Measurements from ENCODE around the gene STK24. TPM values are rescaled to one million over a fixed set of nuclear protein-coding genes. Genes with fewer than 3 reads are reported as not detected.

Gene STK24
- total RNA-seq, 1 experiment from 2014 or later, result 121 TPM

GRCh38 chr13:98512774-98513665, 63.9 kb downstream of the STK24 start:
- no peak for DNase-seq (ENCODE audit: low spot score)

DNA sequence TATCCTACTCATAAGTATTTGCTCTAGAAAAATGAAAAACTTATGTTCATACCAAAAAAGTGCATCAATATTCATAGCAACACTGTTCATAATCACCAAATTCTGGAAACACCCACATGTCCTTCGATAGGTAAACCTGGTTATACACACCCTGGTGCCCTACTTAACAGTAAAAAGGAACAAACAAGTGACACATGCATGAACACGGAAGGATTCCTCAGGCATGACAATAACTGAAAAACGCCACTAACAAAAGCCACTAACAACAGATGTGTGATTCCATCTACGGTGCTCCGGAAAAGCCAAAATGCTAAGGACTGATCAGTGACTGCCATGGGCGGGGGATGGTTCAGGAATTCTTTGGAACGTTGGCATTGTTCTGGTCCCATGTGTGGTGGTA, 65.5 kb downstream of the STK24 start:
- no peak for DNase-seq (ENCODE audit: low spot score)

DNA sequence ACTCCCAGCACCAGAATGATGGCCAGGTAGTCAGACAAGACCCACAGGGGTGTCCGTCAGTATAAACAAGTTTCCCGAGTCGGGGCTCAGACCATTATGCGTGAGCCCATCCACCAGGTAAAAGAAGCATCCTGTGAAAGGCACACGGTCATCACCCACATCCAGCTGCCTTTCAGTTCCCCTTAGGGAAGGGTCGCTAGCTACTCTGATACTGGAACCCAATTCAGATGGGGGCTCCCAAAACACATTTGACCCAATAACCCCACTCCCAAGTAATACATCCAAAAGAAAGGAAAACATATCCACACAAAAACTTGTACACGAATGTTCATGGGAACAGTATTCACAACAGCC, 66.8 kb downstream of the STK24 start:
- DNase-seq (ENCODE audit: low spot score), result no peak

GRCh38 chr13:98509271-98510155, 67.4 kb downstream of the STK24 start:
- peak; percentile 87 for DNase-seq (ENCODE audit: low spot score)

DNA sequence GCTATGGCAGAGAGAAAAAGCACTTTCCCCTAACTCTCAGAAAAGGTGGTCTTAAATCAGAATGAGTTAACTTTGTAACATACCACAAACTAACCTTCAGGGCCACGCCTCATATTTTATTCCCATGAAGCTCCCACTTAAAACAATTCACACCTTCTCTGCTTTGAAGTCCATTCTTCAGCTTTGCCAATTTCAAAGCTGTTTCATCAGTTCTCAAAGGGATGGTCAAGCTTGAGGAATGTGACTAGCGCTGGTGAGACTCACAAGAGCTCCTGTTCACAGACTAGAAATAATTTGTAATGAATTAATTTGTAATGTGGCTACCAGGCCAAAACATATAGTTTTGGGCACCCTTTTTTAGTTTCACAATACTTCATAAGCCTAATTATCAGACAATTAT, 68.2 kb downstream of the STK24 start:
- DNase-seq (ENCODE audit: low spot score), result peak; percentile 42

DNA sequence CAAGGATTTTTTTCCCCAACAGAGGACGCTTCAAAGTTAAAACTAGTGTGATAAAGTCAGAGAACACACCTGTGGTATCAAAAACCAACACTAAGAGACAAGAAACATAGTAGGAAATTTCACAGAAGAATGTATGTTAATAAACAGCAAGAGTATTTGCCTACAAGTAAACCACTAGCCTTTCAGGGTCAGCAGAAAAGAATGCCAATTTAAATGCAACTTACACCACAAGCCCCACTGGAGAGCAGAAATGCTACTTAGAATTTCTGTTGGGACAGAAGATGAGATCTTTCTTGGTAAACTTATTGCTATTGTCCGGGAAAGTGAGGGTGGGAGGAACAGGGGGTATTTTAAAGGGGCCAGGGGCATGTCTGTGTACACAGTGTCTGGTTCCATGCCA, 68.6 kb downstream of the STK24 start:
- DNase-seq (ENCODE audit: low spot score), result peak; percentile 15

GRCh38 chr13:98507282-98507797, 69.6 kb downstream of the STK24 start:
- peak; percentile 47 for DNase-seq (ENCODE audit: low spot score)

- no peak for DNase-seq (ENCODE audit: low spot score)
These were observed 70.1 kb downstream of the STK24 start for GRCh38 chr13:98506728-98507230.

DNA sequence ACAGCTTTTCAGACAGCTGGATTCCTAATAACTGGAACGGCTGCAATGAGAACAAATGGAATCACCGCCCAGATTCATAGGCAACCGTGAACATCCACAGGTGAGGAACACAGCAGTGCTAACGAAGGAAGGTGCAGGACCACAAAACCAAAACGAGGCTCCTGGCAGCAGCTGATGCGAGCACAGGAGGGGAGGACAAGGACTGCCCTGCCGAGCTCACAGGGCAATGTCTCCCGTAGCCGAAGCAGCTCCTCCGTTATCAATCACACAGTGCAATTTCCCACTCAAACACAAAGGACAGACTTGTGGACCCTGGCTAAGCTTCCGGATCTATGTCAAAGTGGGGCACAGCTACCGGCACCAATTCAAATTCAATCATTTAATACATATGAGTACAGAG, 70.6 kb downstream of the STK24 start:
- DNase-seq (ENCODE audit: low spot score), result no peak

DNA sequence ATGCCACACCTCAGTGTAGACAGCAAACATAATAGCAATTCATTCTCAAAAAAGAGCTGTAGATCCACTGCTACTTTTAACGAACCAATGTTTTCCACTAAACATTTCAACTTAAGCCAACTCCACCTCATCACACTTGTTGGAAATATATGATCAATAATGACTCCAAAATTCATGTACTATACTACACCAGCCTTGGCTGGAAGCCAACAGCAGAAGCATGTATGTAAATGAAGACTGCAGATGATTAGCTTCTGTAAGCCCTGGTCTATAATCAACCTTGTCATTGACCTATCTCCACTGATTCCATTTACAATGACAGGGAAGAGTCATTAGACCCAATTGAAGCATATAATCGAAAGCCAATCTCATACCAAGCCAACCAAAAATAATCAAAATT, 71.7 kb downstream of the STK24 start:
- no peak for DNase-seq (ENCODE audit: low spot score)

DNA sequence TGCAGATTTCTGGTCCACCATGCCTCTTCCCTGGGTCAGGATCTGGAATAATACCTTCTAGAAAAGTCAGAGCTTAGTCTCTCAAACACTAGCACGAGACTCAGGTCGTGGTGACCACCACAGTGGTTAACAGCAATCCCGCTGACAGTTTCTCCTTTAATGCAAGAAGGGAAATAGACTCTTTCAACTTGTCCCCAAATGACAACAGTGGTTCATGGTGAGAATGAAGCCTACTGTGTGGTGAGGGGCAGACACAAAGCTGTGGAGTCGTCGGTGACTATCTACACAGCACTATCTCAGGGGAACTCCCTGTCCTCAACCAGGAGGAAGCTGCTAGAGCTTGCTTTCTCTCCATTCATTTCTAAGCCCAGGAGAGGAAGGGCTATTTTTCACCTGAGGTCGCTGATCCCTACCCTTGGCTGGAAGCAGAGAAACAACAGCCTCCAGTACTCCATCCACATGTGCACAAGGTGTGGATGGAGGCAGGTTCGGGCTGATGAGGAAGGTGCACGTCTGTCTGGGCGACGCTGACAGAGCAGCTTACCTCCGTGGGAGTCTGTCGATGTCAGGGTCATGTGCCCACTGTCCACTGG, 72.4 kb downstream of the STK24 start:
- no peak for DNase-seq (ENCODE audit: low spot score)

- DNase-seq (ENCODE audit: low spot score), result no peak
These were observed 72.9 kb downstream of the STK24 start for GRCh38 chr13:98504029-98504351.

- no peak for DNase-seq (ENCODE audit: low spot score)
These were observed 73.5 kb downstream of the STK24 start for GRCh38 chr13:98503175-98504028.

- no peak for DNase-seq (ENCODE audit: low spot score)
These were observed 75.9 kb downstream of the STK24 start for GRCh38 chr13:98500963-98501421.

DNA sequence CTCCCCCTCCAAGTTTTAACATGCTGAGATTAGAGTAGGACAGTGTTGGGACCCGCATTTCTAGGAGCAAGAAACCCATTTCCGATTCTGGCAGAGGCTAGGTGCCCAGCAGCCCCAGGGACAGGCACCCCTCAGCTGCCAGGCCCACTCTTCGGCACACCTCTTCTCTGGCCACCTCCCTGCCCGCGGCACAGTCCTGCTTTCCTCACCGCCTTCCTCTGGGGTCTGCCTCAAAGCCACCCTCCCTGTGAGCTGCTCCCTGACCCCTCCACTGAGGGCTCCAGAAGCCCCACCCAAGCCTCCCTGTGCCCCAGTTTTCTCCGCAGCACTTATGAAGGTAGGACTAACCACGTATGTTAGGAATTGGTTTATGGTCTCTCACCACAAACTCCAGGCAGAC, 79.9 kb downstream of the STK24 start:
- no peak for DNase-seq (ENCODE audit: low spot score)

DNA sequence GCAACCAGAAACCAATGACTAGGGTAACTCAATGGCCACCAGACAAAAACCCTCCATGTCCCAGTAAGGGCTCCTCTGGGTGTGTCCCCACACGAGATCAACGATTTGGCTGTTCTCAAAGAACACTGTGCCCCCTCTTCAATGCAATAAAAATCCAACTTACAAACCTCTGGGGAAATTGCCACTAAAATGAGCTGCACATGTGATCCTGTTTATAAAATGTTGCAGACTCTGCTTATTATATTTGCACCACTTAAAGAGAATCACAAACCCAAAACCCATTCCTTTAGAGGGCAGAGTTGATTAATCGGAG, 80.5 kb downstream of the STK24 start:
- DNase-seq (ENCODE audit: low spot score), result no peak

DNA sequence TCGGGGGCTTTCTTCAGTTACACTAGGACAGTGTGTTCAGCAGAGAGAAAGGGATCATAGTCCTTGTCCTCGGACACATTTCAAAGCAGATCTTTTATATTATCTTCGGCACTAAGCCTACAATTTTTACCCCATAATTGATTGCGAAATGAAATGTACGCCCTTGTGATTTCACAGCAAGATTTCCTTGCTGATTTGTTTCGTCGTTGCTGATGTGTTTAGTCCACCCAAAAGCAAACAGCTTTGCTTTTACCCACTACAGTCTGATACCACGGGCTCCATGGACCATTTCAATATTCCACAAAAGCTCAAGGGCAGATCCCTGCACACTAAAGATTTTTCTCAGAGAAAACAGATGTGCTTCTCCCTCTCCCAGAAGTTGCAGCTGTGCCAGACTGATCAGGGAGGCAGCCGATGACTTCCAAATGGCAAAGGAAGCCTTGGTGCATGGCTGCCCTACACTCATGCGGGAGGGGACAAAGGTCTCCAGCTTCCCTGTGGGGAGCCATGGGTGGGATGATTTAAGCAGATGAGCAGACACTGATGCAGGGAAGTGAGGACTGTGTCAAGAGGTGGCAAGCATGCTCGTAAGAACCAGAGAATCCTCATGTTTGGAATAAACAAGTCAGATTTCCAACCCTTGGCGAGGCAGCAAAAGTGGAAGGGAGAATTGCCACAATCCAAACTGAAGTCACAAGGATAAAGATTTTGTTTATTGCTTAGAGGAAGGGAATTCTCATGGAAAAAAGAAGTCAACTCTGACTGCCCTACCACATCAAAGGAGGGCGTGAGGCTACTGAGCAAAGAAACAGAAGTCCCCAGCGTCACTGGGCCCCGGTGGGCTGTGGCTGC, 81.1 kb downstream of the STK24 start:
- DNase-seq (ENCODE audit: low spot score), result no peak

- no peak for DNase-seq (ENCODE audit: low spot score)
These were observed 82.1 kb downstream of the STK24 start for GRCh38 chr13:98494769-98495168.

GRCh38 chr13:98493042-98493712, 83.7 kb downstream of the STK24 start:
- DNase-seq (ENCODE audit: low spot score), result no peak
